SK-N-DZ (cell line): ENCODE data around the gene VAMP8.
"Not testable (repeated sequence)": the region's sequence is repeated elsewhere in the genome, so short reads cannot be mapped to it uniquely, and the experiment has no call there.

Experiments used
- DNase-seq: peaks from one replicate; pipeline ENCODE4 v3.0.0-alpha.2; 2015; ENCODE audit warnings: low spot score

Gene VAMP8

DNA sequence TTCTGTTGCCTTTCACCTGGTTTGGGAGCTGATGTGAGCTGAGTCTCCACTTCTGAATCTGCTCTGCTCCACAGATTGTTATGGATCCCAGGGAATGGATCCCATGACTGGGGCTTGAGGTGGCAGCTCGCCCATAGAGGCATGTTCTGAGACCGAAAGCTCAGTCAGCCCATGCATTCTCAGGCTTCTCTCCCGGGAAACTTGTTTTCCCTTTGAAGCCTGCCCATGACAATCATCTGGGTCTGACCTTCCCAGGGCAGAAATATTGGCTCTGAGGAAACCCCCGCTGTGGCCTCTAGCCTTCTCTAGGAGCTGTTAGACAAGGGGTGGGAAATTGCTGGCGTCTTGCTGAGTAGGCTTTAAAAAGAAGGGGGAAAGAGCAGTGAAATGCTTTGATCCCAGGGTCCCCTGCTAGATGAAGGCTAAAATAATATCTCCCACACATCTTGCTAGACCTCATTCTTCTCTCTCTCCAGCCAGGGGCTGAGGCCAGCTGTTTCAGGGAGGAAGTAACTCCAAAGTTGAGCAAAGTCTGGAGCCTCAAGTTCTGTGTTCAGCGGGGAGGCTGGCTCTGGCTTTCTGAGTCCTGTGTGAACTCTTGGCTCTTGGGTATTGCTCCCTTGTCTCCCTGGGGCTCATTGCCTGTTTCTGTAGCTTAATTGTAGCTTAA, 2.0 kb downstream of the VAMP8 start:
- no peak for DNase-seq

DNA sequence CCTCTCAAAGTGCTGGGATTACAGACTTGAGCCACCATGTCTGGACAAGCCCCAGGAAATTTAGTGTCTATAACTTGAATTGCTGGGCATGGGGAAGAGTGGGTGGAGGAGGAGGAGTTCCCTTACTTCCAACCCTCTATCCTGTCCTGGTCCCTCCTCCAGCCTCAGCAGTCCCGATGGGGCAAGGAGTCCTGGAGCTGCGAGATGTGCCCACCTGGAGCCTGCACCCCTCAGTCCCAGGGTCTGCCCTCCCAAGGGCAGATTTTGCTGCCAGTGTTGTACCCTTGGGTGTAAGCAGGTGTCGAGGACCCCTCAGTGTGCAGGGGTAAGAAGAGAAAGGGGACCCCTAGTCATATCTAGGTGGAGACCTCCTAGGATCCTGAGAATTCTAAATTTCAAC, 2.8 kb downstream of the VAMP8 start:
- no peak for DNase-seq

DNA sequence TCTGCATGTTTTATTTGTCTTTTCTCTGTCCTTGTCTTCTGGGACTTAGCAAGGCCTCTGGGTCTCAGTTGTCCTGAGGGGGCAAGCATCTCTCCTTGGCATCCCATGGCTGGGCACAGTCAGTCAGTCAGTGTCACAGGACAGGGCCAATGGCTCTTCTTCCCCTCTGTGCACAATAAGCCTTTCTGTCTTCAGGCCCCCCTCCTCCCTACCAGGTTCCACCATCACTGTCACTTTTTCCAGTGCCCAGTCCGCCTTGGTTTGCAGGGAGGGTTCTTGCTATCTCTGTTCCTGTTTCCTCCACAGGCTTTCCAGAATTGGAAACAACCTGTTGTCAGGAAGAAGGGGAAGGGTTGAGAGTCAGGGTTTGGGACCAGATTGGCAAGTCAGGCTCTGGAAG, 5.1 kb downstream of the VAMP8 start:
- DNase-seq, result no peak

DNA sequence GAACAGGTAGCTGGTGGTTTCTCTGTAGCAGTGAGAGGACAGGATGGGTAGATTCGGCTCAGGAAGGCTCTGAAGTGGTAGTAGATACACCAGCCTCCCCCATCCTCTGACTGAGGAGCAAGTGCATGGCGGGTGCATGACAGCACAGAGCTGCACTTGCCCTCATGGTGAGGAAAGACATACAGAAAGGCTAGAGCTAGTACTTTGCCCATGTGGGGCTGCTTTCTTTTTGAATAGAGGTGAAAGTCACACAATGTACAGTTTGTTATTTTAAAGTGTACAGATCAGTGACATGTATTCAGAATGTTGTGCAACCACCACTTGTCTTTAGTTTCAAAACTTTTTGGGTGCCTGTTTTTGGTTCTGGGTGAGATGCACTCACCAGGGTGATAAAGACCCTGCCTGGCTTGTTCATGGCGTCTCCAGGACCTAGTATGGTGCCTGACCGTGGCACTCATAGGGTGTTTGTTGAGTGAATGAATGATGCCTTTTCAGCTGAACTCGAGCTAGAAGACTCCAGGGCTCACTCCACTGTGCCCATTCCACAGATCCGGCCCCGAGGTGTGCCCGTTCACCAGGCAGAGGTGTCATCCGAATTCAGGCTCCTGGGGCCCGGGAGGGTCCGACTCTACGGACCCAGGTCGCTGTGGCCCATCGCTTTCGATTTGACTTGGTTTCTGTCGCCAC, 6.4 kb downstream of the VAMP8 start:
- no peak for DNase-seq

DNA sequence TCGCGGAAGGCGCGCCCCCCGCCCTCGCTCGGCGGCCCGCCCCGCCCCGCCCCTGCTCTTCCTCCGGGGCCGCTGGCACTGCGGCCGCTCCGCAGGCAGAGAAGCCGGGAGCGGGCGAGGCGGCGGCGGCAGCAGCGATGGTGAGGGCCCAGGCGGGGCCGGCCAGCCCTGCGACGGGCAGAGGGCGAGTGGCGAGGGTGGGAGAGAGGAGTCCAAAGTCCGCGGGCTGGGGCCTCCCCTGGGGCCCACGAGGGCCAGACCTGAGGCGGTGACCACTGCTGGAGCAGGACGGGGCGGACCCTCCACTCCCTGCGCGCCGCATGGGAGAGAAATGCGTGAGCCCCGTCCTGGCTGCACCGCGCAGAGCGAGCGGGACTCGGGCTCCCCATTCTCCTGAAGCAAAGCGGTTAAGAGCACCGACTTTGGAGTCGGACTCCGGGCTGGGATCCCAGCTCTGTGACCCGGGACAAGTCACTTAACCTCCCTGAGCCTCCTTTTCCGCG, 7.0 kb downstream of the VAMP8 start, which contains the start of gene VAMP5:
Gene VAMP5 (plus strand): TSS at position 78 of the 503 bp plus-strand sequence. CDS start 60 bp downstream, at position 138.
- DNase-seq, result no peak

DNA sequence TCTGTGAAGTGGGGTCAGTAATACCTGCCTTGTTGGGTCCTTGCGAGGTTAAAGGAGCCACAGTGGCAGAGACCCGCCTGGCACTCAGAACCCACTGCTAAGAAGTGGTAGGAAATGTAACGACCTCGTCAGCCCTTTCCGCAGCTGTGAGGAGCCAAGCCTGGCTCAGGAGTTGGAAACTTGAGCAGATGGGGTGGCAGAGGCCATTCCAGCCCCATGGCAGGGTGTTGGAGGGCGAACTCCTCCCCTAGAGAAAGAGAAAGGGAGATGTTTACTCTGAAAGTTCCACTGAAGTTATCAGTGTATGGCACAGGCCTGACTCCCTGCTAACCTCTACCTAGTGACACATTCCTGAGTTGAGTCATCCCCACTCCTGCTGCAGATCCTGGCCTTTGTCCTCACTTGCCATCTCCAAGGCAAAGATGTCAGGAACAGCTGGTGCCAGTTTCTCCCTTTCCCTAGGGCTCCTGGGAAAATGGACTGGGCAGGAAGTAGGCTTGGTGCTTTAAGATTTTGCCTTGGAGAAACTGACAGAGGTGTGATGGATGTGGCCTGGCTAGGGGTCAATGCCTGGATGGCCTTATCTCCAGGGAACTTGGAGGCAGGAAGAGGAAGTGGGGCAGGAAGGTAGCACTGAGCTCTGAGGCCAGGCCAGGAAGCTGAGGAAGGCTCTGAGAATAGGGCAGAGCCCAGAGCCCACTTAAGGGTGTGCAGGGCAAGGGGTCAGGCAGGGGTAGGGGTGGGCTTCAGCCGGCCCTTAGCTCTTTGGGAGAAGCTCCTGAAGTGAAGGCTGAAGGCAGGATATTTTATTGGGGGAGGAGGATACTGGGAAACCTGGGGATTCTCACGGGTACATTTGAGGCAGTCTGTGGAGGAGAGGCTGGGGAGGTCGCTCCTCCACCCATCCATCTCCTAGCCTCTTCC, 7.7 kb downstream of the VAMP8 start:
- no peak for DNase-seq

DNA sequence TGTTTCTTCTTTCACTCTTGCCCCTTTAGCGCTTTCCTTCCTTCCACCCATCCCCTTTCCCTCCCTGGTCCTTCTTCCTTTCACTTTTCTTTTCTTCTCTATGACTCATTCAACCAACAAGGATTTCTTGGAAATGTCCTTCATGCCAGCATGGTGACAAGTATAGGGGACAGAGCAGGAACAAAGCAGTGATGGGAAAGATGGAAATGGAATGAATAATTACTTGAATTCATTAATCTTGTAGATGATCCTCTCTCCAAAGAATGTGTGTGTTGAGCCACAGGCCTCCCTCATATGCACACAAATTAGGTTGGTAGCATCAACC, 8.4 kb downstream of the VAMP8 start:
- DNase-seq, result no peak

DNA sequence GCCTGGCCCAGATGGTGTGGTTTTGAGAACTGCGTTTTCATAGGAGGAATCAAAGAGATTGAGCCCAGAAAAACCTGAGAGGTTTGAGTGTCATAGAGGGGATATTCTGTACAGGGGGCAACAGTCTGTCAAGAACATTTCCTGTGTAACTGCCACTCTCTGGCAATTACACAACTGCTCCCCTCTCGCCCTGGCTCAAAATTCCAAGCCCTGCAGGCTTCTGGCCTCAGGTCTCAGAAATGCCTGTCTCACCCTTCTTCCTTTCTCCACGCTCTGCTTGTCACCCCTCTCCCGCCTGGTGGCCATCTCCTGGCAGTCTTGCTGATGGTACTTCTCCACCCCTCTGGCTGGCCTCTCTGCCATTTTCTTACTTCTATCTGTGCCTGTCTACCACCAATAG, 10.8 kb downstream of the VAMP8 start:
- no peak for DNase-seq

DNA sequence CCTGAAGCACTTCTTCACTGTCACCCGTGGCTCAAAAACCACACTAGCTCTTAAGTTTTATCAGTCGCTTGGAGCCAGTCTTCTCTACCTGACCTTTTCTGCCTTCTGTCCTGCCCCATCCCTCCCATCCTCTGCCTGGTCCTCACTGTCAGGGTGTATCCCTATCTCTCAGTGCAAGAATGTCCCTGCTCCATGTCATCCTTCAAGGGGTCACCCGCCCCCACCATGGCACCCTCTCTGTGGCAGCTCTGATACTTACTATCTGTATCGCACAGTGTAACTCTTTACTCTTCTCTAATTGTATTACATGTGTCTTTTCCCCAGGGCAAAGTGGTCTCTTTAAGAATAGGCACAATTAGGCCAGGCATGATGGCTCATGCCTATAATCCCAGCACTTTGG, 11.3 kb downstream of the VAMP8 start:
- no peak for DNase-seq

DNA sequence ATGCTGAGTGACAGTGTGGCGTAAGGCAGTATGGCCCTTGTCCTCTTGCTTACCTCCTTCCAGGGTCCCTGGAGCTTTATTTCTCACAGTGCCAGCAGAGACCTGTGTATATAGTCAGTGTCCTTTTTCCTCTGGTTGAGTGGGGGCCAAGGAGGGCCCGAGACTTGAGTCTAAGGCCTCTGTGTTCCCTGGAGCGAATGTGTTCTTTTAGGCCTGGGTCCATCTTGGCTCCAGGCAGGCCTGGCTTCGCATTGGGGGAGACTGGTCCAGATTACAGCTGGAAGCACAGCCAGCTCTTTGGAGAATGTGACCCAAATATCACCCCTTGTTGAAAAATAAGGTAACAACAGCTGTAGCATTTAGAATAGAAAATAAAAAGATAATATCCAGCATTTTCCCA, 11.8 kb downstream of the VAMP8 start:
- DNase-seq, result no peak

DNA sequence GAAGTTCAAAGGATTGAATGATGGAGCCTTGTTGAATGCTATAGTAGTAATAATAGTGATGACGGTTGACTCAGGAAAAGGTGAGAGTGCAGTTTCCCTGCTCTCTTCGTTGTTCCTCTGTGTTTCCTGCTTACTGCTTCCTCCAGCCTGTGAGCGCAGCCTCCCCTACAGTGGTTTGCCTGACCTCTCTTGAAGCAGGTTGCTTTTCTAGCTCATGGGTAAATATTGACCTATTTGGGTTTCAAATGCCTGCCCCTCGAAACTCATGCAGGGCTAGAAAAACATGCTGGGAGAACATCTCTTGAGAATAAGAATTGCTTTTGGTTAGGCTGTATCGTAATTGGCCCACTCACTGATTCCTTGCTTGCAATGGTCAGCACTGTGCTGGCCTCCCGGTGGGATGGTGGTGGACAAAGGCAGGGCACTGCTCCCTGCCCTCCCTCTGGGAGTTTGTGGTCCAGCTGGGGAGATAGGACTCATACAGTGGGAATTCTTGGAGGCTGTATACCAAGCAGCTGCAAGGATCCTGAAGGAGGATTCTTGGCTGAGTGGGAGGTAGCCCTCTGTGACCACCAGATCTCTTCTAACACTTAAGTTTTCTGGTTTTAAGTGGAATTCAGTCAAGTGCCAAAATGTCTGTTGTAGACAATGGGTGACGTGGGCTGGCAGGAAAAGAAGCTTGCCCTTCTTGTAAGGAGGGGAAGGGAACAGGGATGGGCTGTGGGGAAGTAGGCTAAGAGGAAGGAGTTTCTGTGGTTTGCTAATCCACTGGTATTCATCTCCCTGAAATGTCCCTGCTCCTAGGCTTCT, 12.8 kb downstream of the VAMP8 start:
- no peak for DNase-seq

DNA sequence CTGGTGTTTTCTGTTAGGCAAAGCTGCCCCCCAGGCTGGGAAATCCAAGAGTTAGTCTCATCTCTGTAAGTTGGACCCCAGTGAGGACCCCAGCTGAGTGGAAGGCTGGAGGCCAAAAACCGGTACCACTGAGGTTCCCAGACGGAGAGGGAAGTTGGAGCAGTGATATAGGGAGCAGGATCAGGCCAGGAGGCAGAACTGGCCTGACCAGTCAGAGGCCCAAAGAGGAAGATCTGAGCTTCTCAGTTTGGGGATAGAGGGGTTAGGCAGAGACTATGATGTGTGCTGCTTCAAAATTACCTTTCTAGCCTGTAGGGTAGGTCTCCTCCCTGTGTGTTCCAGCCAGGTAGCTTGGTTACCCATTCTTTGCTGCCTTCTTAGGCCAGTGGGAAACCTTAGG, 13.6 kb downstream of the VAMP8 start:
- no peak for DNase-seq

DNA sequence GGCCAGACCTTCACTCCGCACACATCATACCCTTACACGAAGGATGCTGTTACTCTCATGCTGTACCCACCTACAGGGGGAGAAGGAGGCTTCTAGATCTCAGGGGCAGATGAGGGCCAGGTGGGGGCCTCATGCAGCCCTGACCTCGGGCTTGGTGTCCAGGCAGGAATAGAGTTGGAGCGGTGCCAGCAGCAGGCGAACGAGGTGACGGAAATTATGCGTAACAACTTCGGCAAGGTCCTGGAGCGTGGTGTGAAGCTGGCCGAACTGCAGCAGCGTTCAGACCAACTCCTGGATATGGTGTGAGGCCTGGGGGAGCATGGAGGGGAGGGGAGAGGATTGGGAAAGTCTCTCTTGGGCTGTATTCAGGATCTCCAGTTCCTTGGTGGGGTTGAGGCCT, 14.2 kb downstream of the VAMP8 start:
- no peak for DNase-seq

DNA sequence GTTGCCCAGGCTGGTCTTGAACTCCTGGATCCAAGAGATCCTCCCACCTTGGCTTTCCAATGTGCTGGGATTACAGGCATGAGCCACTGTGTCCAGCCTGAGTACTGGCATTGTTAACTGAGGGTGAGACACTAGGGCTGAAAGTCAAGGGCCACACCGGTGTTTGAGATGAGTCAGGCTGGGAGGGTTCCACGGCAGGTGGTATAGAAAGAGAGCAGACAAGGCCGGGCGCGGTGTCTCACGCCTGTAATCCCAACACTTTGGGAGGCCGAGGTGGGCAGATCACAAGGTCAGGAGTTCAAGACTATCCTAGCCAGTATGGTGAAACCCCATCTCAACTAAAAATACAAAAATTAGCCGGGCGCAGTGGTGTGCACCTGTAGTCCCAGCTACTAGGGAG, 14.9 kb downstream of the VAMP8 start:
- not testable (repeated sequence) for DNase-seq

DNA sequence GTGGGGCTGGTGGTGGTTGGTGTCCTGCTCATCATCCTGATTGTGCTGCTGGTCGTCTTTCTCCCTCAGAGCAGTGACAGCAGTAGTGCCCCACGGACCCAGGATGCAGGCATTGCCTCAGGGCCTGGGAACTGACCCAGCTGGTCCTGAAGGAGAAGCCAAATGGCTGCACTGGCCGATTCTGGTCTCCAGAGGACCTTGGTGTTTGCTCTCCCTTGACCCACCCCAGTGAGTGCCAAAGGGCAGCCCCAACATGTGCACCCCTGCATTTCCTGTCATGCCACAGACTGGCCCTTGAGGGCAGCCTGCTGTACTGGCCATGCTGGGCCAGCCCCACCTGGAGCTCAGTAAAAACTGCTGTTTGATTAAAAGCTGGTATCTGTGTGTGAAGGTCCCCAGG, 15.6 kb downstream of the VAMP8 start:
- DNase-seq, result no peak

DNA sequence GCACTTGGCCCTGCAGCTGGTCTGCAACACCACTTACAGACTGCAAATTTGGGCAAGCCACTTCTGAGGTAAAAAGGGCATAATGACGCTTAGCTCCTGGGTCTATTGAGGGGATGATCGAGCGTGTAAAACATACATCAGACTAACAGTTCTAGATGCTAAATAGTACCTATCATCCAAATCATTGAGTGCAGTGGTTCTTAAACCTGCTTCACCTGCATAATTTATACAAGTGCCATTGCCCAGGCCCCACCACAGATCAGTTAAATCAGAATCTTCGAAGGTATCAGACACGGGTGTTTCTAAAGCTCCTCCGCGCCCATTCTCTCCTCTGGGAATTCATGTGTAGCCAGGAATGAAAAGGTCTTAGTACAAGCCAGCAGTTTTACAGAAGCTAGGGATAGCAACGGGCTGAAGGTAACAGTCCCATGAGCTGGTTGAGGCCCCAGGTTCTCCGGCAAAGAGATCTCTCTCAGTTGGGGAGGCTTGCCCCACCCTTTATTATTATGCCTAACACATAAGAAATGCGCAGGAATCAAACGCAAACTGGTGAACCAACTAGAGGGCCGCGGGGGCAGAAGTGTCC, 17.4 kb downstream of the VAMP8 start:
- DNase-seq, result no peak

DNA sequence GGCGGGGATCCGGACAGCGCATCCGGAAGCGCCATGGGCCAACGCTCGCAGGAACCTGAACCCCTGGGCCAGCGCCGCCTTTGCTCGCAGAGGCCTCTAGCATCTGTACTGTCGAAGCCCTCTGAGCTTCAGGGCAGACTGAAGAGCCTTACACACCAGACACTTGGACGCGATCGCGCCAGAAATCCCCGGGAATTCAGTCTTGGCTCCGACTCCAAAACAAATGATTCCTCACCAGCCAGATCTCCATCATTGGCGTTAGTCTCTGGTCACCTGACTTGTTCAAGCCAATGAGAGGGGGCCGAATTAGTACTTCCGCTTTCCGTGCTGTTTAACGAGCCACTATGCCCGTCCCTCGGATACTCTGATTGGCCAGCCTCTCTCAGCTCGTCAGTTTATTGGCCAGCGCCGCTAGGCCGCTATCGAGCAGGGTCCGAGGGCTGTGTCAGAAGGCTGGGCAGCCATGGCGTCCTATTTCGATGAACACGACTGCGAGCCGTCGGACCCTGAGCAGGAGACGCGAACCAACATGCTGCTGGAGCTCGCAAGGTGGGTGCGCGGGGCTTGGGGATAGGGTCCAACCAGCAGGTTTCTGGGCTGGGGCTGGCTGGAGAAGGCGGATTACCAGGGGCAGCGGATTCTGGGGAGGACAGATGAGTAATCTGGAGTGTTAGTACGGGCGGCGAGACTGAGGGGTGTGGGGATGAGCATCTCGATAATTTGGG, 18.1 kb downstream of the VAMP8 start, which contains the start of gene RNF181:
Gene RNF181 (plus strand): TSS at position 445 of the 725 bp plus-strand sequence. CDS start 19 bp downstream, at position 464.
- DNase-seq, result peak; percentile 98

DNA sequence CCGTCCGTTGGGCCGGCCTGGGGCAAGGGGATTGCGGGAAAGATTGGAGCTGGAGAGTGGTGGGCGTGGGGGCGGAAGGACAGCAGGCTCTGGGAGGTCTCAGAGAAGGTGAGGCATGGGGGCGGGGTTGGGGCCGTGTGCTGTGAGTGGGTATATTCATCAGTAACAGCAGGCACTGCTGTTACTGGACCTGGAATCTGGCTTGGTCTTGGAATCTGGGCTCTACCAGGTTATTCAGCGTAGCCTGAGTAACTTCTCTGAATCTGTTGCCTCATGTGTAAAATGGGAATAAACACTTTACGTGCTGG, 18.6 kb downstream of the VAMP8 start:
- DNase-seq, result no peak

DNA sequence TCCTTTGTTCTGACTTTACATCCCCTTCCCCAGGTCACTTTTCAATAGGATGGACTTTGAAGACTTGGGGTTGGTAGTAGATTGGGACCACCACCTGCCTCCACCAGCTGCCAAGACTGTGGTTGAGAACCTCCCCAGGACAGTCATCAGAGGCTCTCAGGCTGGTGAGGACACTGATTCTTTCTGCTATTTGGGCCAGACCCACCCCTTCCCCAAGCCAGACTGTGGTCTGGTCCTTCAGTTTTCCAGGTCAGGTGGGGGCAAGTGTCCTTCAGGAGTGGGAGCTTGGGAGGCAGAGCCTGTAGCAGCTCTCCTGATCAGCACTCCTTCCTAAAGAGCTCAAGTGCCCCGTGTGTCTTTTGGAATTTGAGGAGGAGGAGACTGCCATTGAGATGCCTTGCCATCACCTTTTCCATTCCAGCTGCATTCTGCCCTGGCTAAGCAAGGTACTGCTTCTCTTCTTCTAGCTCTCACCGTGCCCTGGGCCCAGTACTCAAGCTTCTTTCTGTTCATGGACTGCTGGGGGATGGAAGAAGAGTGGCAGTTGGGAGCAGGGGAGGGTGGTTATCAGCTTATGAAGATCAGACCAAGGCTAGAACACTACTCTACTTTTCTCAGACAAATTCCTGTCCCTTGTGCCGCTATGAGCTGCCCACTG, 19.2 kb downstream of the VAMP8 start:
- DNase-seq, result no peak

DNA sequence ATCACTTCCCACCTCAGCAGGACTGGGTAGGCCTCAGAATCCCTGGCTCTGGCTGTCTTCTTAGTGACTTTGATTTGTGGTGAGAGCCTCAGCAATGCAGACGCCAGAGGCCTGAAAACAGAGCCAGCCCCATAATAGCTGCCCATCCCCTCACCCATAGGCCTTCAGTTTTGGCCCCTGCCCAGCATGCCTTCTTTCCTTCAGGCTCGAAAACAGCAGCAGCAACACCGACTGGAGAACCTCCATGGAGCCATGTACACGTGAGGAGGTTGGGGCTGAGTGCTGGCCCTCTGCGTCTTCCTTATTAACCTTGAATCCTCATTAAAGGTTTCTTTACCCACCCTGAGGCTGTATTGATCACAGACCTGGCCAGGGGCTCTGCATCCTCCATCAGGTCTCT, 19.9 kb downstream of the VAMP8 start:
- DNase-seq, result no peak
